ENCODE data around the gene KMO. TPM values are rescaled to one million over a fixed set of nuclear protein-coding genes. Genes with fewer than 3 reads are reported as not detected.

Gene KMO
- total and polyA plus RNA-seq, 8 donors: 0.17 to 10.7 (median 0.42) TPM

DNA sequence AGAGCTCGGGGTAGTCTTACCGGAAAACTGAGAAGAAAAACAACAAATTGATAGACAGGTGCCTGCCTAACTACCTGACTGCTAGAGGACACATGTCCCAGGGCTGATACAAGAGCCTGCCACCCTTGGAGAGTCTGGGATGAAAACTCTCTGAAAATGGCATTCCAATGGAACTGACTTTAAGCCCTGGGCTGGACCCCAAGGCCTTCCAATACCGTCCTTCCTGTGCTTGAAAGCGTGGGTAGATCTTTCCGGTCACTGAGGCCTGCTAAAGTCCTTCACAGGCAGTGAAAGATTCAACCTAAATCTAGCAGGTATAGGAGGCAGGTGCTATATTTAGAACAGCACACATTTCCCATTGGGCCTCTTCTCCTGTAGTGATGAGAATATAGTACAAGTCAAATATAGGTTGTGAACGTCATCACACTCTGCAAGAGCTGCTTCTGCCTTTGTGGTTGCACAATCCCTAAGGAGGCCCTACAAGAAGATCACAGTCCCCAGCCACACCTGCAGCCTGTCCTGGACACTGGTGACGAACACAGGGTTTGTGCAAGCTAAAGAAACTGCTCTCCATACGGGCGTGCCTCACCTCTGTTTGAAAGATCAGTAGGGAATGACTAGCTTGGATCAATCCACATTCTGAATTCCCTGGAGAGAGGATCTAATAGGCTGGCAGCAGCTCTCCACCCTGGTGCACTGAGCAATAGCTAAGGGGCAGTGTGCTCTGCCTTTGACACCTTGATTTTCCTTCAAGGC lies 108.9 kb downstream of the KMO start:
- no peaks in the 10 kb centered on the region for H3K36me3 ChIP-seq
- no peaks in the 10 kb centered on the region for H3K27me3 ChIP-seq
- TF ChIP-seq, protein P1, sequence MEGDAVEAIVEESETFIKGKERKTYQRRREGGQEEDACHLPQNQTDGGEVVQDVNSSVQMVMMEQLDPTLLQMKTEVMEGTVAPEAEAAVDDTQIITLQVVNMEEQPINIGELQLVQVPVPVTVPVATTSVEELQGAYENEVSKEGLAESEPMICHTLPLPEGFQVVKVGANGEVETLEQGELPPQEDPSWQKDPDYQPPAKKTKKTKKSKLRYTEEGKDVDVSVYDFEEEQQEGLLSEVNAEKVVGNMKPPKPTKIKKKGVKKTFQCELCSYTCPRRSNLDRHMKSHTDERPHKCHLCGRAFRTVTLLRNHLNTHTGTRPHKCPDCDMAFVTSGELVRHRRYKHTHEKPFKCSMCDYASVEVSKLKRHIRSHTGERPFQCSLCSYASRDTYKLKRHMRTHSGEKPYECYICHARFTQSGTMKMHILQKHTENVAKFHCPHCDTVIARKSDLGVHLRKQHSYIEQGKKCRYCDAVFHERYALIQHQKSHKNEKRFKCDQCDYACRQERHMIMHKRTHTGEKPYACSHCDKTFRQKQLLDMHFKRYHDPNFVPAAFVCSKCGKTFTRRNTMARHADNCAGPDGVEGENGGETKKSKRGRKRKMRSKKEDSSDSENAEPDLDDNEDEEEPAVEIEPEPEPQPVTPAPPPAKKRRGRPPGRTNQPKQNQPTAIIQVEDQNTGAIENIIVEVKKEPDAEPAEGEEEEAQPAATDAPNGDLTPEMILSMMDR (IDR thresholded peaks at IDR 0.05): no peak
- ATAC-seq (no peak), DNase-seq (no peak)
- intact Hi-C loops (cut with DNase I): no loop called here
- peaks cover 7 to 35% of the 10 kb centered on the region in 2 donors for H3K4me1 ChIP-seq
- peak overlapping the region in 1 of 2 donors; percentile 84 for H3K27ac ChIP-seq
- peak overlapping the region; percentile 26 to 82 for H3K4me3 ChIP-seq
- no peaks in the 10 kb centered on the region for H3K9me3 ChIP-seq

DNA sequence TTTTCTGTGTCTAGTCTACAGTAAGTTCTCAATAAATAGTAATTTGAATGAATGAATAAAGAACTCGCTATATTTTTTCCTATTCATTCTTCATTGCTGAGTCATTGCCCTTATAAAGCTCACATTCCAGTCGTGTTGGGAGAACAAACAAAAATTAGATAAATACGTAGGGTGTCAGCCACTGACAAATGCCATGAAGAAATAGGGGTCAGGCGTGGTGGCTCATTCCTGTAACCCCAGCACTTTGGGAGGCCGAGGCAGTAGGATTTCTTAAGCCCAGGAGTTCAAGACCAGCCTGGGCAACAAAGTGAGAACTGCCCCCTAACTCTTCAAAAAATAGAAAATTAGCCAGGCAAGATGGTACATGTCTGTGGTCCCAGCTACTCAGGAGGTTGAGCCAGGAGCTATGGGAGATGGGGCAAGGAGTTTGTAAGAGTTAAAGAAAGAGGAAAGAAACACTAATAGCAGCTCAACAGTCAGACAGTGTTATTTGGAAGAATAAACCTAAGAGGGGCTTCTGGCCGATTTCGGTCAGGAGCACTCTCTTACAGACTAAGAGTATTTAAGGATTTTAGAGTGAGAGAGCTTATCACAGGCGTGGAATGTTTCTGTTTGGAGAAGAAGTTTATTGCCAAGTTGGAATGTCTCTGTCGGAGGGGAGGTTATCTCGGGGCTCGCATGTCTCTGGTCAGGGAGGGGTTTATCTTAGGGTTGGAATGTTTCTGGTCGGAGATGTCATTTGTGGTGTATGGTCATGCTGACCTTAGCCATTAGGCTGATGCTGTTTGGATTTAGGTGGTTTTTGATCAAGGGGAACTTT lies 109.8 kb downstream of the KMO start:
- Histone ChIP-seq H3K4me1 (peaks cover 7 to 28% of the 10 kb centered on the region in 2 donors), H3K27ac (no peak overlapping the region), H3K27me3 (no peaks in the 10 kb centered on the region), H3K4me3 (no peak overlapping the region), H3K9me3 (no peaks in the 10 kb centered on the region), H3K36me3 (no peaks in the 10 kb centered on the region)
- intact Hi-C loops (cut with DNase I): no loop called here
- ATAC-seq: no peak
- TF ChIP-seq, protein P1 (IDR thresholded peaks at IDR 0.05): no peak
- DNase-seq: no peak

DNA sequence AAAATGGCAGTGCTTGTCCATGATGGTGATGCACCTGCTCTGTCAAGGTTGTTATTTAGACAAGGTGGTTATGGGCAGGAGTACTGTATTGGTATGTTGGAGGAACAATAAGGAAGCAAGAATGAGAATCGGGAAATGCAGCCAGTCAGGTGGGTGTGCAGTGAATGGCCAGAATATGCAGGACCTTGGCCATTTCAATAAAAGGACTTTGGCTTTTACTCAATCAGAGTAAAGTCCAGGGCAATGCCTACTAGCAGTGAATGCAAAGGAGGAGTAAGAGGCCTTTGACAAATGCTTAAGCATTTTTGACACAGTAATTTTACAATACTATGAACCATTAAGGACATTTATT lies 110.4 kb downstream of the KMO start:
- Histone ChIP-seq H3K27ac (no peak overlapping the region), H3K9me3 (no peaks in the 10 kb centered on the region), H3K27me3 (no peaks in the 10 kb centered on the region), H3K4me1 (peaks cover 7 to 22% of the 10 kb centered on the region in 2 donors), H3K4me3 (no peak overlapping the region), H3K36me3 (no peaks in the 10 kb centered on the region)
- TF ChIP-seq, protein P1 (IDR thresholded peaks at IDR 0.05): no peak
- DNase-seq (no peak), ATAC-seq (no peak)
- intact Hi-C loops (cut with DNase I): no loop called here

DNA sequence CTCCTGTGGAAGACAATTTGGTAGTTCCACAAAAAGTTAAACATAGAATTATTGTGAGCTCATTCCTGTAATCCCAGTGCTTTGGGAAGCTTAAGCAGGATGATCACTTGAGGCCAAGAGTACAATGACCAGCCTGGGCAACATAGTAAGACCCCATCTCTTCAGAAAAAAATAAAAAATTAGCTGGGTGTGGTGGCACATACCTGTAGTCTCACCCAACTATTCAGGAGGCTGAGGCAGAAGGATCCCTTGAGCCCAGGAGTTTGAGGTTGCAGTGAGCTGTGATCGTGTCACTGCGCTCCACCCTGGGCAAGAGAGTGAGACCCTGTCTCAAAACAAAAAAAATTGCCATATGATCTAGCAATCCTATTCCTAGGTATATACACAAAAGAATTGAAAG lies 112.1 kb downstream of the KMO start:
- Histone ChIP-seq H3K9me3 (no peaks in the 10 kb centered on the region), H3K4me3 (no peak overlapping the region), H3K27me3 (no peaks in the 10 kb centered on the region), H3K36me3 (no peaks in the 10 kb centered on the region), H3K4me1 (peaks cover 0 to 5% of the 10 kb centered on the region in 2 donors), H3K27ac (no peak overlapping the region)
- DNase-seq: no peak
- intact Hi-C loops (cut with DNase I): no loop called here
- TF ChIP-seq, protein P1 (IDR thresholded peaks at IDR 0.05): no peak
- ATAC-seq: no peak

DNA sequence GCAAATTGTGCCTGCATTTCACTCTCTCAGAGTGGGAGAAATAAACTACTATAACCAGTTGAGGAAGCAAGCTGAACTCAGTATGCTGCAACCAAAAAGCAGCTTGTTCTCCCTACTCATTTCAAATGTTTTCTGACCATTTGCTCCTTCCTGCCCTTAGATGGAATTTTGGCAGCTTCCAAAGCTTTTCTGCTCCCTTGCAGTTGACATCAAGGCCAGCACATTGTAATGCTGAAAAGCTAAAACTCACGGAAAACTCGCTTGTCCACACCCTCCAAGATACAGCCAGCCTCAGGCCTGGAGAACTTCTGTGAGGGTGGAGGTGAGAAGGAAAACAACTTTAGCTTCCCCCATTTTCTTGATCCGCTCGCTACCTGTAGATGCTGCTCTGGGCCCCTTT lies 113.0 kb downstream of the KMO start:
- intact Hi-C loops (cut with DNase I): no loop called here
- no peaks in the 10 kb centered on the region for H3K9me3 ChIP-seq
- DNase-seq (no peak), ATAC-seq (no peak)
- no peaks in the 10 kb centered on the region for H3K36me3 ChIP-seq
- TF ChIP-seq, protein P1 (IDR thresholded peaks at IDR 0.05): no peak
- peaks cover 0 to 5% of the 10 kb centered on the region in 2 donors for H3K4me1 ChIP-seq
- no peaks in the 10 kb centered on the region for H3K27me3 ChIP-seq
- no peak overlapping the region for H3K27ac ChIP-seq
- no peak overlapping the region for H3K4me3 ChIP-seq

All from left lung (tissue), 10 donors.